K562 (cell line): ENCODE data around the gene MEOX1. TPM values are rescaled to one million over a fixed set of nuclear protein-coding genes. Genes with fewer than 3 reads are reported as not detected.

Experiments
- ATAC-seq: fragments of 200-7000 bp; cut with Tn5 transposase; 3 replicates; pipeline ENCODE4 v1.9.1; 2020; ENCODE audit warnings: moderate library complexity
- BruUV-seq: library from RNA; stranded (reverse); fragments of 400-500 nt; replicated peaks from 2 replicates; lab custom pipeline; 2021; lab: Mats Ljungman, UMichigan
- CTCF ChIA-PET: fragments of 300-600 bp; formaldehyde crosslinking; extraction: SDS; loops from one replicate; lab custom pipeline; 2021; ENCODE audit warnings: low intra/inter-chr PET ratio; lab: Yijun Ruan, JAX
- POLR2A ChIA-PET: fragments of 300-600, 350-650 bp; sonication (Branson Sonifier 250); formaldehyde crosslinking; extraction: SDS; loops from one replicate; lab custom pipeline; 2021; ENCODE audit warnings: antibody characterized with exemption, inconsistent platforms; lab: Yijun Ruan, JAX
- DNase-seq, 4 experiments: peaks; one replicate each; pipeline versions ENCODE4 v3.0.0 to v3.0.0-alpha.2; 2011 to 2018; ENCODE audit warnings: low spot score in 3 of 4, mixed read lengths in 3 of 4; ENCODE audit errors: extremely low read depth in 1 of 4
- FAIRE-seq: peaks from 2 replicates; lab custom pipeline; 2011; peaks lifted over from hg19 to GRCh38; lab: Jason Lieb, UNC
- H2AFZ ChIP-seq: 2 replicates; pipeline ENCODE4 v1.6.0; 2011; ENCODE audit warnings: low read depth, low read length, control low read depth, inconsistent platforms
- H3K27ac ChIP-seq: fragments of 200-600 bp; 3 replicates; pipeline ENCODE4 v1.8.0; 2011; ENCODE audit warnings: low read depth, mild to moderate bottlenecking, control low read depth, inconsistent platforms, low read length, moderate library complexity, mixed read lengths; ENCODE audit errors: extremely low read depth
- H3K27me3 ChIP-seq, 2 experiments: fragments of 300-600 bp in 1 of 2; 2 replicates in 1 of 2; 3 replicates in 1 of 2; pipeline versions ENCODE4 v1.6.0 to v1.8.0; 2011; ENCODE audit warnings: inconsistent platforms in 2 of 2, low read length in 2 of 2, mild to moderate bottlenecking in 1 of 2, mixed read lengths in 1 of 2, moderate library complexity in 1 of 2; ENCODE audit not compliant: control insufficient read depth in 2 of 2, insufficient read depth in 2 of 2
- H3K36me3 ChIP-seq: fragments of 300-600 bp; 3 replicates; pipeline ENCODE4 v1.8.0; 2011; ENCODE audit warnings: mild to moderate bottlenecking, low read length, inconsistent platforms; ENCODE audit not compliant: control insufficient read depth, insufficient read depth
- H3K4me1 ChIP-seq, 2 experiments: fragments of 200-600 bp in 1 of 2; replicated peaks in 1 of 2; 2 replicates in 1 of 2; 3 replicates in 1 of 2; pipeline versions ENCODE4 v1.5.1 to v1.8.0; 2011; ENCODE audit warnings: inconsistent platforms in 2 of 2, low read length in 2 of 2, mild to moderate bottlenecking in 1 of 2, mixed read lengths in 1 of 2, moderate library complexity in 1 of 2; ENCODE audit not compliant: control insufficient read depth in 2 of 2, insufficient read depth in 2 of 2
- H3K4me2 ChIP-seq: 2 replicates; pipeline ENCODE4 v1.6.1; 2011; ENCODE audit warnings: low read length, control low read depth, inconsistent platforms, mixed read lengths; ENCODE audit not compliant: insufficient read depth
- H3K4me3 ChIP-seq: fragments of 200-600 bp; sonication (generic), shearing (Covaris generic); 2 replicates; pipeline ENCODE4 v1.5.1; 2016; ENCODE audit warnings: control low read depth, inconsistent platforms
- H3K79me2 ChIP-seq: fragments of 200-600 bp; 3 replicates; pipeline ENCODE4 v1.8.0; 2011; ENCODE audit warnings: low read length, inconsistent platforms; ENCODE audit not compliant: control insufficient read depth, insufficient read depth
- H3K9ac ChIP-seq, 2 experiments: 2 replicates each; pipeline versions ENCODE4 v1.6.0 to v1.6.1; 2011; ENCODE audit warnings: low read depth in 2 of 2, low read length in 2 of 2, control low read depth in 1 of 2, inconsistent platforms in 1 of 2, mild to moderate bottlenecking in 1 of 2, mixed read lengths in 1 of 2; ENCODE audit not compliant: insufficient read depth in 1 of 2
- H3K9me1 ChIP-seq: one replicate; pipeline ENCODE4 v1.6.0; 2011; ENCODE audit warnings: inconsistent platforms, mild to moderate bottlenecking, low read length, moderate library complexity; ENCODE audit not compliant: control insufficient read depth, insufficient read depth
- H3K9me3 ChIP-seq: replicated peaks from 2 replicates; pipeline ENCODE4 v1.5.1; 2011; ENCODE audit warnings: low read depth, low read length, inconsistent platforms; ENCODE audit not compliant: control insufficient read depth, insufficient read depth
- H4K20me1 ChIP-seq: replicated peaks from 2 replicates; pipeline ENCODE4 v1.6.1; 2011; ENCODE audit warnings: low read length, inconsistent platforms, mixed read lengths; ENCODE audit not compliant: control insufficient read depth, insufficient read depth
- RBM25 ChIP-seq: fragments of 200-400 bp; formaldehyde crosslinking; IDR thresholded peaks from 2 replicates; pipeline ENCODE4 v1.6.1; 2018; ENCODE audit warnings: low read length, low read depth, moderate library complexity; ENCODE audit not compliant: severe bottlenecking
- ZNF3 ChIP-seq: fragments of 250-450 bp; sonication (Bioruptor Pico); IDR thresholded peaks from 2 replicates; pipeline ENCODE4 v1.5.0; 2021; ENCODE audit warnings: mild to moderate bottlenecking, moderate library complexity
- WGBS: fragments of 100-300 bp; shearing (Covaris generic); methylation state at CpG from one replicate; pipeline ENCODE4 v1.1.6; 2016; ENCODE audit warnings: low coverage, mixed read lengths; ENCODE audit not compliant: insufficient coverage; ENCODE audit errors: missing lambda C conversion rate; 5-methylcytosine and 5-hydroxymethylcytosine counted together
- in situ Hi-C: fragments of 300-500 bp; cut with MboI; formaldehyde crosslinking; loops from 4 replicates; pipeline ENCODE4 v1.15.0; 2018; ENCODE audit warnings: inconsistent platforms, mixed read lengths
- intact Hi-C: fragments of 100-400 bp; cut with micrococcal nuclease; formaldehyde crosslinking; loops from 2 replicates; pipeline ENCODE4 v1.14.2; 2022
- polyA plus RNA-seq, 8 experiments: library from polyadenylated mRNA; depleted of rRNA in 4 of 8; stranded (reverse) in 5 of 8; unstranded in 3 of 8; fragments of >200 nt; fragmentation: Nextera tagmentation in 2 of 8; fragmentation: Illumina TruSeq in 1 of 8; extraction: Ambion mirVana in 2 of 8; extraction: Trizol in 1 of 8; gene quantifications; 2 replicates each; pipeline versions ENCODE4 v1.2.1 to v1.2.3, GENCODE V29; 2011 to 2014; ENCODE audit warnings: inconsistent platforms in 1 of 8, missing spikeins in 1 of 8
- total RNA-seq, 7 experiments: library from RNA; depleted of rRNA in 6 of 7; stranded (reverse); fragments of >200 nt in 6 of 7; fragmentation: Illumina TruSeq in 2 of 7; extraction: Trizol in 2 of 7; gene quantifications; 2 replicates each; pipeline versions ENCODE4 v1.2.1 to v1.2.3, GENCODE V29; 2011 to 2021; ENCODE audit warnings: low replicate concordance in 1 of 7
- TF ChIP-seq, protein P1 (sequence below): conservative IDR thresholded peaks from 2 replicates; pipeline ENCODE4 v1.6.1; 2011; ENCODE audit warnings: low read depth, mild to moderate bottlenecking, low read length; ENCODE audit not compliant: control insufficient read depth

The MEOX1 gene
- total and polyA plus RNA-seq, 9 of the 15 experiments (the other 6 are each of a cell fraction or from before 2014, with no cell fraction given), result not detected

DNA sequence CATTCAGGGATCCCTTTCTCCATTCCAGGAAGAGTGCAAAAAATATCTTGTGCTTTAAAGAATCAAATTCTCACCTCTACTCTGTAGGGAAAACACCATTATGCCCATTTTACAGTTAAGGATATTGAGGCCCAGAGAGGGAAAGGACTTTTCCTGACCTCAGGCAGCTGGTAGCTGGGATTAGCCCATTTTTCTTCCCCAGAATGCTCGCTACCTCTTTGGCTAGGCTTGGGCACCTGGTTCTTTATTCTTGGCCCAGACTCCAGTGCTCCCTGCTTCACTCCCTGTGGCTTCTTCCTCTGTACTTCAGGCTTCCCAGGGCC is 45.7 kb downstream of the MEOX1 start:
- H3K4me1 ChIP-seq, result peaks cover 0 to 11% of the 10 kb centered on the region in 2 experiments; a peak in 1 of 5 replicates
- no TSS peak for BruUV-seq
- H3K27me3 ChIP-seq, result peaks cover 17 to 30% of the 10 kb centered on the region in 2 experiments; a peak in 3 of 5 replicates
- intact Hi-C loops (no loop called here), in situ Hi-C loops (no loop called here)
- peak; percentile 25; the same call in 1 of the 2 replicates for TF ChIP-seq ZNF3 (CRISPR knock-in tag)
- peak; percentile 77 for TF ChIP-seq RBM25
- TF ChIP-seq, protein P1, sequence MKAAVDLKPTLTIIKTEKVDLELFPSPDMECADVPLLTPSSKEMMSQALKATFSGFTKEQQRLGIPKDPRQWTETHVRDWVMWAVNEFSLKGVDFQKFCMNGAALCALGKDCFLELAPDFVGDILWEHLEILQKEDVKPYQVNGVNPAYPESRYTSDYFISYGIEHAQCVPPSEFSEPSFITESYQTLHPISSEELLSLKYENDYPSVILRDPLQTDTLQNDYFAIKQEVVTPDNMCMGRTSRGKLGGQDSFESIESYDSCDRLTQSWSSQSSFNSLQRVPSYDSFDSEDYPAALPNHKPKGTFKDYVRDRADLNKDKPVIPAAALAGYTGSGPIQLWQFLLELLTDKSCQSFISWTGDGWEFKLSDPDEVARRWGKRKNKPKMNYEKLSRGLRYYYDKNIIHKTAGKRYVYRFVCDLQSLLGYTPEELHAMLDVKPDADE, result no peak
- no peak for ATAC-seq
- no peaks in the 10 kb centered on the region for H3K36me3 ChIP-seq
- no peak overlapping the region for H3K27ac ChIP-seq
- WGBS, result 17% methylated on average over 1 of the region's 1 CpG
- H3K4me3 ChIP-seq, result no peak overlapping the region
- H3K79me2 ChIP-seq, result no peaks in the 10 kb centered on the region
- CTCF ChIA-PET, result no interaction called here
- POLR2A ChIA-PET, result no interaction called here
- FAIRE-seq, result no peak
- no peak overlapping the region for H2AFZ ChIP-seq
- 0 out of 4 replicates have a peak overlapping the region, but pooled peaks of 1 of the 2 experiments have one; percentile 42 for H3K9ac ChIP-seq
- no peaks in the 10 kb centered on the region for H4K20me1 ChIP-seq
- no peak overlapping the region for H3K4me2 ChIP-seq
- no peaks in the 10 kb centered on the region for H3K9me1 ChIP-seq
- H3K9me3 ChIP-seq, result no peaks in the 10 kb centered on the region
- no peak for DNase-seq
